GM12878 (cell line): ENCODE results near the gene ROCK2. TPM values are rescaled to one million over a fixed set of nuclear protein-coding genes. Genes with fewer than 3 reads are reported as not detected.

Experiments used
- ATAC-seq: fragments of 200-7000 bp; cut with Tn5 transposase; 3 replicates; pipeline ENCODE4 v1.9.1; 2020; ENCODE audit warnings: mild to moderate bottlenecking, moderate library complexity
- BruUV-seq: library from RNA; stranded (reverse); fragments of 400-500 nt; replicated peaks from 2 replicates; lab custom pipeline; 2021; lab: Mats Ljungman, UMichigan
- CTCF ChIA-PET: fragments of 300-600 bp; sonication (Branson Sonifier 250); formaldehyde crosslinking; extraction: SDS; loops from one replicate; lab custom pipeline; 2021; ENCODE audit warnings: inconsistent platforms; lab: Yijun Ruan, JAX
- POLR2A ChIA-PET: fragments of 350-600 bp; formaldehyde crosslinking; extraction: SDS; loops from one replicate; lab custom pipeline; 2021; ENCODE audit warnings: inconsistent platforms; lab: Charles Lee
- RAD21 ChIA-PET: fragments of 300-600 bp; sonication (Branson Sonifier 250); formaldehyde crosslinking; loops from one replicate; lab custom pipeline; 2023; ENCODE audit warnings: antibody characterized with exemption; ENCODE audit not compliant: unreplicated experiment; lab: Charles Lee
- SMC1A ChIA-PET: fragments of 300-600 bp; sonication (Branson Sonifier 250); formaldehyde crosslinking; loops from one replicate; lab custom pipeline; 2023; ENCODE audit not compliant: unreplicated experiment, uncharacterized antibody; lab: Charles Lee
- DNase-seq: peaks from one replicate; pipeline ENCODE4 v3.0.0-alpha.2; 2011; ENCODE audit warnings: low read depth, low spot score
- FAIRE-seq: peaks from 3 replicates; lab custom pipeline; 2011; peaks lifted over from hg19 to GRCh38; lab: Jason Lieb, UNC
- H2AFZ ChIP-seq: 2 replicates; pipeline ENCODE4 v1.6.0; 2011; ENCODE audit warnings: low read depth, low read length, control low read depth; ENCODE audit not compliant: control insufficient read depth
- H3K27ac ChIP-seq: 2 replicates; pipeline ENCODE4 v1.5.1; 2011; ENCODE audit warnings: control low read depth; ENCODE audit not compliant: control insufficient read depth, insufficient read depth
- H3K27me3 ChIP-seq, 2 experiments: replicated peaks in 1 of 2; 2 replicates each; pipeline versions ENCODE4 v1.6.0 to v1.6.1; 2011; ENCODE audit warnings: low read length in 1 of 2; ENCODE audit not compliant: control insufficient read depth in 2 of 2, insufficient read depth in 2 of 2
- H3K36me3 ChIP-seq, 2 experiments: 2 replicates each; pipeline ENCODE4 v1.5.1; 2011; ENCODE audit warnings: low read length in 1 of 2; ENCODE audit not compliant: control insufficient read depth in 2 of 2, insufficient read depth in 2 of 2
- H3K4me1 ChIP-seq: 2 replicates; pipeline ENCODE4 v1.6.1; 2011; ENCODE audit warnings: mild to moderate bottlenecking, low read length, moderate library complexity, mixed read lengths; ENCODE audit not compliant: control insufficient read depth, insufficient read depth
- H3K4me2 ChIP-seq: 2 replicates; pipeline ENCODE4 v1.6.0; 2011; ENCODE audit warnings: control low read depth; ENCODE audit not compliant: control insufficient read depth, insufficient read depth
- H3K4me3 ChIP-seq: fragments of 200-600 bp; sonication (generic); 2 replicates; pipeline ENCODE4 v1.5.1; 2016
- H3K79me2 ChIP-seq: 2 replicates; pipeline ENCODE4 v1.6.0; 2011; ENCODE audit warnings: low read length; ENCODE audit not compliant: control insufficient read depth, insufficient read depth
- H3K9ac ChIP-seq: 2 replicates; pipeline ENCODE4 v1.8.0; 2011; ENCODE audit warnings: low read length, control low read depth, mixed read lengths; ENCODE audit not compliant: control insufficient read depth, insufficient read depth
- H3K9me3 ChIP-seq: replicated peaks from 3 replicates; pipeline ENCODE4 v1.5.1; 2011; ENCODE audit warnings: mild to moderate bottlenecking, low read length; ENCODE audit not compliant: control insufficient read depth, insufficient read depth
- H4K20me1 ChIP-seq: 2 replicates; pipeline ENCODE4 v1.6.0; 2011; ENCODE audit not compliant: control insufficient read depth, insufficient read depth
- ASH2L ChIP-seq: fragments of 300-600, 200-600 bp; sonication (generic); IDR thresholded peaks from 2 replicates; pipeline ENCODE4 v1.6.1; 2017; ENCODE audit warnings: low read depth, mild to moderate bottlenecking, borderline replicate concordance
- JUNB ChIP-seq: IDR thresholded peaks from 2 replicates; pipeline ENCODE4 v1.6.1; 2016; ENCODE audit warnings: antibody characterized with exemption, mild to moderate bottlenecking
- SUPT20H ChIP-seq: IDR thresholded peaks from 2 replicates; pipeline ENCODE4 v1.6.1; 2011; ENCODE audit warnings: low read depth, mild to moderate bottlenecking, low read length, moderate library complexity, borderline replicate concordance; ENCODE audit not compliant: control insufficient read depth
- WGBS: methylation state at CpG from one replicate; pipeline ENCODE4 v1.1.6; 2016; ENCODE audit warnings: low lambda C conversion rate; ENCODE audit not compliant: insufficient replicate concordance, insufficient coverage; ENCODE audit errors: missing lambda C conversion rate; 5-methylcytosine and 5-hydroxymethylcytosine counted together
- in situ Hi-C: fragments of 300-500 bp; cut with MboI; formaldehyde crosslinking; loops from 9 replicates; pipeline ENCODE4 v1.14.3; 2018; ENCODE audit warnings: mixed read lengths
- intact Hi-C: fragments of 100-400 bp; cut with micrococcal nuclease; formaldehyde crosslinking; loops from one replicate; pipeline ENCODE4 v1.14.2; 2022; ENCODE audit not compliant: unreplicated experiment
- polyA plus RNA-seq, 11 experiments: library from polyadenylated mRNA; depleted of rRNA in 4 of 11; unstranded in 6 of 11; stranded (reverse) in 5 of 11; fragments of >200 nt; fragmentation: Nextera tagmentation in 4 of 11; fragmentation: Illumina TruSeq in 1 of 11; extraction: Ambion mirVana in 4 of 11; extraction: Trizol in 1 of 11; gene quantifications; 1 replicate in 1 of 11; 2 replicates in 10 of 11; pipeline versions ENCODE4 v1.2.1 to v1.2.3, GENCODE V29; 2011 to 2016; ENCODE audit warnings: inconsistent platforms in 2 of 11, missing spikeins in 2 of 11, low read depth in 1 of 11
- total RNA-seq, 4 experiments: library from RNA; depleted of rRNA in 3 of 4; stranded (reverse); fragments of >200 nt in 3 of 4; fragmentation: Illumina TruSeq in 1 of 4; extraction: Trizol in 1 of 4; gene quantifications; 2 replicates each; pipeline versions ENCODE4 v1.2.1 to v1.2.3, GENCODE V29; 2013 to 2021
- TF ChIP-seq, protein P1 (sequence below): fragments of 450-650 bp; IDR thresholded peaks from 2 replicates; pipeline ENCODE4 v1.6.1; 2017; ENCODE audit warnings: mild to moderate bottlenecking, moderate library complexity
- TF ChIP-seq, protein P2 (sequence below): fragments of 450-650 bp; IDR thresholded peaks from 2 replicates; pipeline ENCODE4 v1.6.1; 2016; ENCODE audit warnings: mild to moderate bottlenecking
- TF ChIP-seq, protein P3 (sequence below): IDR thresholded peaks from 2 replicates; pipeline ENCODE4 v1.6.1; 2012; ENCODE audit warnings: improper control_type of control experiment, low read depth, low read length; ENCODE audit not compliant: insufficient replicate concordance
- TF ChIP-seq, protein P4 (sequence below): IDR thresholded peaks from 2 replicates; pipeline ENCODE4 v1.6.1; 2011; ENCODE audit warnings: low read depth, low read length, improper control_type of control experiment, borderline replicate concordance
- TF ChIP-seq, protein P5 (sequence below): fragments of 450-650 bp; IDR thresholded peaks from 2 replicates; pipeline ENCODE4 v1.6.1; 2017; ENCODE audit warnings: borderline replicate concordance

ROCK2 gene
- total and polyA plus RNA-seq, 10 of the 15 experiments (the other 5 are each of a cell fraction or from before 2014, with no cell fraction given), result 4.6 to 22.1 (median 8.3) TPM

DNA sequence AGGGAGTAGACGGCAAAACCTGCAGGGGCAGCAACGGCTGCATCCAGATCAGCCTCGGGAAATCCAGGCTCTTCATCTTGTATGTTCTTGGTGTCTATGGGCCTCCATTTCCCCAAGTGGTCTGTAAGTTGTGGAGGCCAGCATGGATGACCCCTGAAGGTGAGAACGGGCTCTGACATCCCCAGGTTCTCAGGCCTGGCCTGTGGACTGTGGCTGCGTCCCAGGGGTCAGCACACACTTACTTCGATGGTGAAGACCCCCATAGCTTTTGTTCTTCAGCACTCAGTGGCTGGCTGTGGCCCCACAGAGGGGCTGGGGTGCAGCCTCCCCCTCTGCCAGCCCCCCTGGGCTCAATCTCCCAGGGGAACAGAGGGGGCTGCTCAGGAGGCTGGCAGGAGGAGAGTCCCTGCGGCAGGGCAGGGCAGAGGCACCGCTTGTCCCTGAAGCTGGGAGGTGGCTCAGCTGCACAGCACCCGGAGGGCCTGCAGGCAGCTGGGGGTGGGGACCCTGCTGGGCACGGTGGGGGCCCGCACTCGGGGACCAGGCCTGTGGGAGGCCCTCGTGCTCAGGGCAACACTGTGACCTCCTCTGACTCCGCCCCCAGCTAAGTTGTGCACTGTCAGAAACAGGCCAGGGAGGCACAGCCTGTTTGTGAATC lies 185.4 kb downstream of the ROCK2 start:
- Histone ChIP-seq H3K4me1 (peaks cover 11% of the 10 kb centered on the region), H4K20me1 (no peaks in the 10 kb centered on the region), H3K79me2 (no peaks in the 10 kb centered on the region), H3K9me3 (no peaks in the 10 kb centered on the region), H3K4me3 (no peak overlapping the region), H2AFZ (no peak overlapping the region), H3K9ac (no peak overlapping the region), H3K27ac (no peak overlapping the region), H3K27me3 (no peaks in the 10 kb centered on the region; a peak in 1 of 4 replicates), H3K36me3 (no peaks in the 10 kb centered on the region), H3K4me2 (no peak overlapping the region)
- ChIA-PET POLR2A (no interaction called here), RAD21 (interaction anchor here (0.9 kb wide), 1 partner anchor 26 kb away, joined by 4 read pairs; a partner anchor contains a TSS), SMC1A (no interaction called here), CTCF (interaction anchor here (1.0 kb wide), 1 partner anchor 253 kb away, joined by 3 read pairs; no protein-coding TSS in a partner anchor)
- intact Hi-C loops (no loop called here), in situ Hi-C loops (no loop called here)
- ATAC-seq (no peak), FAIRE-seq (no peak), DNase-seq (no peak)
- no TSS peak for BruUV-seq
- WGBS, result 73% methylated on average over 14 of the region's 14 CpGs
- TF ChIP-seq, protein P1, sequence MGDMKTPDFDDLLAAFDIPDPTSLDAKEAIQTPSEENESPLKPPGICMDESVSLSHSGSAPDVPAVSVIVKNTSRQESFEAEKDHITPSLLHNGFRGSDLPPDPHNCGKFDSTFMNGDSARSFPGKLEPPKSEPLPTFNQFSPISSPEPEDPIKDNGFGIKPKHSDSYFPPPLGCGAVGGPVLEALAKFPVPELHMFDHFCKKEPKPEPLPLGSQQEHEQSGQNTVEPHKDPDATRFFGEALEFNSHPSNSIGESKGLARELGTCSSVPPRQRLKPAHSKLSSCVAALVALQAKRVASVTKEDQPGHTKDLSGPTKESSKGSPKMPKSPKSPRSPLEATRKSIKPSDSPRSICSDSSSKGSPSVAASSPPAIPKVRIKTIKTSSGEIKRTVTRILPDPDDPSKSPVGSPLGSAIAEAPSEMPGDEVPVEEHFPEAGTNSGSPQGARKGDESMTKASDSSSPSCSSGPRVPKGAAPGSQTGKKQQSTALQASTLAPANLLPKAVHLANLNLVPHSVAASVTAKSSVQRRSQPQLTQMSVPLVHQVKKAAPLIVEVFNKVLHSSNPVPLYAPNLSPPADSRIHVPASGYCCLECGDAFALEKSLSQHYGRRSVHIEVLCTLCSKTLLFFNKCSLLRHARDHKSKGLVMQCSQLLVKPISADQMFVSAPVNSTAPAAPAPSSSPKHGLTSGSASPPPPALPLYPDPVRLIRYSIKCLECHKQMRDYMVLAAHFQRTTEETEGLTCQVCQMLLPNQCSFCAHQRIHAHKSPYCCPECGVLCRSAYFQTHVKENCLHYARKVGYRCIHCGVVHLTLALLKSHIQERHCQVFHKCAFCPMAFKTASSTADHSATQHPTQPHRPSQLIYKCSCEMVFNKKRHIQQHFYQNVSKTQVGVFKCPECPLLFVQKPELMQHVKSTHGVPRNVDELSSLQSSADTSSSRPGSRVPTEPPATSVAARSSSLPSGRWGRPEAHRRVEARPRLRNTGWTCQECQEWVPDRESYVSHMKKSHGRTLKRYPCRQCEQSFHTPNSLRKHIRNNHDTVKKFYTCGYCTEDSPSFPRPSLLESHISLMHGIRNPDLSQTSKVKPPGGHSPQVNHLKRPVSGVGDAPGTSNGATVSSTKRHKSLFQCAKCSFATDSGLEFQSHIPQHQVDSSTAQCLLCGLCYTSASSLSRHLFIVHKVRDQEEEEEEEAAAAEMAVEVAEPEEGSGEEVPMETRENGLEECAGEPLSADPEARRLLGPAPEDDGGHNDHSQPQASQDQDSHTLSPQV, result no peak
- TF ChIP-seq SUPT20H (no peak), ASH2L (no peak), JUNB (no peak)
- TF ChIP-seq, protein P2, sequence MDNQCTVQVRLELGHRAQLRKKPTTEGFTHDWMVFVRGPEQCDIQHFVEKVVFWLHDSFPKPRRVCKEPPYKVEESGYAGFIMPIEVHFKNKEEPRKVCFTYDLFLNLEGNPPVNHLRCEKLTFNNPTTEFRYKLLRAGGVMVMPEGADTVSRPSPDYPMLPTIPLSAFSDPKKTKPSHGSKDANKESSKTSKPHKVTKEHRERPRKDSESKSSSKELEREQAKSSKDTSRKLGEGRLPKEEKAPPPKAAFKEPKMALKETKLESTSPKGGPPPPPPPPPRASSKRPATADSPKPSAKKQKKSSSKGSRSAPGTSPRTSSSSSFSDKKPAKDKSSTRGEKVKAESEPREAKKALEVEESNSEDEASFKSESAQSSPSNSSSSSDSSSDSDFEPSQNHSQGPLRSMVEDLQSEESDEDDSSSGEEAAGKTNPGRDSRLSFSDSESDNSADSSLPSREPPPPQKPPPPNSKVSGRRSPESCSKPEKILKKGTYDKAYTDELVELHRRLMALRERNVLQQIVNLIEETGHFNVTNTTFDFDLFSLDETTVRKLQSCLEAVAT, result no peak
- TF ChIP-seq, protein P3, sequence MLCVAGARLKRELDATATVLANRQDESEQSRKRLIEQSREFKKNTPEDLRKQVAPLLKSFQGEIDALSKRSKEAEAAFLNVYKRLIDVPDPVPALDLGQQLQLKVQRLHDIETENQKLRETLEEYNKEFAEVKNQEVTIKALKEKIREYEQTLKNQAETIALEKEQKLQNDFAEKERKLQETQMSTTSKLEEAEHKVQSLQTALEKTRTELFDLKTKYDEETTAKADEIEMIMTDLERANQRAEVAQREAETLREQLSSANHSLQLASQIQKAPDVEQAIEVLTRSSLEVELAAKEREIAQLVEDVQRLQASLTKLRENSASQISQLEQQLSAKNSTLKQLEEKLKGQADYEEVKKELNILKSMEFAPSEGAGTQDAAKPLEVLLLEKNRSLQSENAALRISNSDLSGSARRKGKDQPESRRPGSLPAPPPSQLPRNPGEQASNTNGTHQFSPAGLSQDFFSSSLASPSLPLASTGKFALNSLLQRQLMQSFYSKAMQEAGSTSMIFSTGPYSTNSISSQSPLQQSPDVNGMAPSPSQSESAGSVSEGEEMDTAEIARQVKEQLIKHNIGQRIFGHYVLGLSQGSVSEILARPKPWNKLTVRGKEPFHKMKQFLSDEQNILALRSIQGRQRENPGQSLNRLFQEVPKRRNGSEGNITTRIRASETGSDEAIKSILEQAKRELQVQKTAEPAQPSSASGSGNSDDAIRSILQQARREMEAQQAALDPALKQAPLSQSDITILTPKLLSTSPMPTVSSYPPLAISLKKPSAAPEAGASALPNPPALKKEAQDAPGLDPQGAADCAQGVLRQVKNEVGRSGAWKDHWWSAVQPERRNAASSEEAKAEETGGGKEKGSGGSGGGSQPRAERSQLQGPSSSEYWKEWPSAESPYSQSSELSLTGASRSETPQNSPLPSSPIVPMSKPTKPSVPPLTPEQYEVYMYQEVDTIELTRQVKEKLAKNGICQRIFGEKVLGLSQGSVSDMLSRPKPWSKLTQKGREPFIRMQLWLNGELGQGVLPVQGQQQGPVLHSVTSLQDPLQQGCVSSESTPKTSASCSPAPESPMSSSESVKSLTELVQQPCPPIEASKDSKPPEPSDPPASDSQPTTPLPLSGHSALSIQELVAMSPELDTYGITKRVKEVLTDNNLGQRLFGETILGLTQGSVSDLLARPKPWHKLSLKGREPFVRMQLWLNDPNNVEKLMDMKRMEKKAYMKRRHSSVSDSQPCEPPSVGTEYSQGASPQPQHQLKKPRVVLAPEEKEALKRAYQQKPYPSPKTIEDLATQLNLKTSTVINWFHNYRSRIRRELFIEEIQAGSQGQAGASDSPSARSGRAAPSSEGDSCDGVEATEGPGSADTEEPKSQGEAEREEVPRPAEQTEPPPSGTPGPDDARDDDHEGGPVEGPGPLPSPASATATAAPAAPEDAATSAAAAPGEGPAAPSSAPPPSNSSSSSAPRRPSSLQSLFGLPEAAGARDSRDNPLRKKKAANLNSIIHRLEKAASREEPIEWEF, result no peak
- TF ChIP-seq, protein P4, sequence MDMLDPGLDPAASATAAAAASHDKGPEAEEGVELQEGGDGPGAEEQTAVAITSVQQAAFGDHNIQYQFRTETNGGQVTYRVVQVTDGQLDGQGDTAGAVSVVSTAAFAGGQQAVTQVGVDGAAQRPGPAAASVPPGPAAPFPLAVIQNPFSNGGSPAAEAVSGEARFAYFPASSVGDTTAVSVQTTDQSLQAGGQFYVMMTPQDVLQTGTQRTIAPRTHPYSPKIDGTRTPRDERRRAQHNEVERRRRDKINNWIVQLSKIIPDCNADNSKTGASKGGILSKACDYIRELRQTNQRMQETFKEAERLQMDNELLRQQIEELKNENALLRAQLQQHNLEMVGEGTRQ, result no peak
- TF ChIP-seq, protein P5, sequence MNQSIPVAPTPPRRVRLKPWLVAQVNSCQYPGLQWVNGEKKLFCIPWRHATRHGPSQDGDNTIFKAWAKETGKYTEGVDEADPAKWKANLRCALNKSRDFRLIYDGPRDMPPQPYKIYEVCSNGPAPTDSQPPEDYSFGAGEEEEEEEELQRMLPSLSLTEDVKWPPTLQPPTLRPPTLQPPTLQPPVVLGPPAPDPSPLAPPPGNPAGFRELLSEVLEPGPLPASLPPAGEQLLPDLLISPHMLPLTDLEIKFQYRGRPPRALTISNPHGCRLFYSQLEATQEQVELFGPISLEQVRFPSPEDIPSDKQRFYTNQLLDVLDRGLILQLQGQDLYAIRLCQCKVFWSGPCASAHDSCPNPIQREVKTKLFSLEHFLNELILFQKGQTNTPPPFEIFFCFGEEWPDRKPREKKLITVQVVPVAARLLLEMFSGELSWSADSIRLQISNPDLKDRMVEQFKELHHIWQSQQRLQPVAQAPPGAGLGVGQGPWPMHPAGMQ, result no peak
